Hepatic stellate cell (primary cell): ENCODE measurements around the gene XXYLT1.
"Not testable (repeated sequence)": the region's sequence is repeated elsewhere in the genome, so short reads cannot be mapped to it uniquely, and the experiment has no call there.

ENCODE experiments used
- DNase-seq: peaks from one replicate; pipeline ENCODE4 v3.0.0; 2011; ENCODE audit warnings: low spot score

XXYLT1 gene

DNA sequence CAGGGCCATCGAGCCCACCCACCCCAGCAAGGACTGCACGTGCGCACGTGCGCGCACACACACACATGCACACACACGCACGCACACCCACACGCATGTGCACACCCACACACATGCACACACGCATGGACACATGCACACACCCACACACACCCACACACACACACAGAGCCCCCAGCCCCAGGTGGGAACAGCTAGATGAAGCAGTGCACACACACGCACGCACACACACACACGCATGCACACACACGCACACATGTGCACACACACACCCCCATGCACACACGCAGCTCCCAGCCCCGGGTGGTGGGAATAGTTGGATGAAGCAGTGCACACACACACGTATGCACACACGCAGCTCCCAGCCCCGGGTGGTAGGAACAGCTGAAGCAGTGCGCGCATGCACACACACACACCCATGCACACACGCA is 158.6 kb downstream of the XXYLT1 start:
- no peak for DNase-seq

- DNase-seq = no peak
These were observed 159.2 kb downstream of the XXYLT1 start for GRCh38 chr3:195111766-195112165.

GRCh38 chr3:195111319-195111705 is 159.6 kb downstream of the XXYLT1 start:
- DNase-seq = no peak

- no peak for DNase-seq
These were observed 160.2 kb downstream of the XXYLT1 start for GRCh38 chr3:195110647-195111318.

- DNase-seq = no peak
These were observed 161.8 kb downstream of the XXYLT1 start for GRCh38 chr3:195109098-195109657.

GRCh38 chr3:195107593-195107992 is 163.4 kb downstream of the XXYLT1 start:
- no peak for DNase-seq

DNA sequence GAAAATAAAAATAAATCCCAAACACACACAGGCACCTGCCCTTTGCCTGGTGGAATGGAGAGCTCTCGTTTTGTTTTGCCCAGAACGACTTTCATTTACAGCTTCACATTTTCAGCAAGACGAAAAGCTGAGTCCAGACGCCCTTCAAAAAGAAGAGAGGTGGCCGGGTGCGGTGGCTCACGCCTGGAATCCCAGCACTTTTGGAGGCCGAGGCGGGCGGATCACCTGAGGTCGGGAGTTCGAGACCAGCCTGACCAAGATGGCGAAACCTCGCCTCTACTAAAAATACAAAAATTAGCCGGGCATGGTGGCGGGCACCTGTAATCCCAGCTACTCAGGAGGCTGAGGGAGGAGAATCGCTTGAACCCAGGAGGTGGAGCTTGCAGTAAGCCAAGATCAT is 163.9 kb downstream of the XXYLT1 start:
- DNase-seq = not testable (repeated sequence)

DNA sequence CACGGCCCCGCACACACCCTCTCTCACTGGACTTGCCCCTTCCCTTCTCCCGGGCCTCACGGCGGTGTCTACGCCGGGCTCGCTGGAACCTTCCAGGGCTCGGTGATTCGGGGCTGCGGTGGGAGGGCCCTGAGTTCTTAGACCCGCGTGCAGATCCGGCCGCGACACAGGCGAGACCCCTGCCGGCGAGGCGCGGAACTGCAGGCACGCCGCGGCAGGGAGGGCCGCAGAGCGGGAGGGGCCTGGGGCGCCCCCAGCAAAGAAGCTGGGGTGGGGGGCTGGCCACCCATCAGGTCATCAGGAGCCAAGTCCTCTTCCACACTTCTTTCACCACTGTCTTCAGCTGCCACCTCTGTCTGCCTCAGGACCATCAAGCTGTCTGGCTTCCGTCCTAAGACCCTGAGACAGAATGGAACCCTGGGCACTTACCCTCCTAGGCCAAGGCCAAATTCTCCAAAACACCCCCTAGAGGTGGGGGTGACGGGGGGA is 164.5 kb downstream of the XXYLT1 start:
- peak; percentile 80 for DNase-seq

DNA sequence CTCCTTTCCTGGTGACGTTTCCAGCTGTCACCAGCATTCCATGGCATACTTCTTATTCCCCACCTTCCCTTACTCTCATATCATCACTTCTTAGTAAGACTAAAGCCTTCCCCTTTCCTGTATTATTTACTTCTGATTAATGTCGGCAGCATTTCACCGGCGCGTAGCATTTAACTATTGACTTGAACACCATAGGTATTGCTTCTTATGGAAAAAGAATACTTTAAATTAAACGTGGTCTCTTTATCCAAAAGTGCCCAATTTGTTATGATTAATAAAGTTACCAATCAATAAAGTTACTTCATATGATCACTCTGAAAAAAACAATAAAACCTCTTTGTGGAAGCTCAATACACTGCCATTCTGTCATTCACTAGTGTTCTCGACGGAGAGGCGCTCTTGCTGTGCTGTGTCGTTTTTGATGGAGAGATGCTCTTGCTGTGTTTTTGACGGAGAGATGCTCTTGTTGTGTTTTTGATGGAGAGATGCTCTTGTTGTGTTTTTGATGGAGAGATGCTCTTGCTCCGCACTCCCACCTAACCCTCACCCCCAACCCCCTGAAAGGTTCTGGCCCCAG is 165.0 kb downstream of the XXYLT1 start:
- DNase-seq = no peak

- no peak for DNase-seq
These were observed 165.6 kb downstream of the XXYLT1 start for GRCh38 chr3:195105389-195105788.

DNA sequence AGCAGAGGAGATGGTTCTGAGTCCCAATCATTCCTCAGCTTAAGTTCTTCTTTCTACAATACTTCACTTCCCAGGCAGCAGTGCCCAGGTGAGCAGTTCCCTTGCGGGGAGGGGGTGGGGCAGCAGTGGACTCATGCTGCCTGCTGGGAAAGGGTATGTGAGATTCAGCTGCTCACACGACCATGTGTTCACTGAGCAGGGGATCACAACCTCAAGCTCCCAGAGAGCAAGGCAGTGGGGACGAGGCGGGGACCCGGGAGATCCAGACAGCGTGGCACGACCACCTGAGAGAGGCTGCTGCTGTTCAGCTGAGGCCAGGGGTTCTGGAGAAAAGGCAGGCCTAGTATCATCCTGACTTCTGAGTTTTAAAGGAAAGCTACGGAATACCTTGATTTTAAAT is 166.6 kb downstream of the XXYLT1 start:
- no peak for DNase-seq

DNA sequence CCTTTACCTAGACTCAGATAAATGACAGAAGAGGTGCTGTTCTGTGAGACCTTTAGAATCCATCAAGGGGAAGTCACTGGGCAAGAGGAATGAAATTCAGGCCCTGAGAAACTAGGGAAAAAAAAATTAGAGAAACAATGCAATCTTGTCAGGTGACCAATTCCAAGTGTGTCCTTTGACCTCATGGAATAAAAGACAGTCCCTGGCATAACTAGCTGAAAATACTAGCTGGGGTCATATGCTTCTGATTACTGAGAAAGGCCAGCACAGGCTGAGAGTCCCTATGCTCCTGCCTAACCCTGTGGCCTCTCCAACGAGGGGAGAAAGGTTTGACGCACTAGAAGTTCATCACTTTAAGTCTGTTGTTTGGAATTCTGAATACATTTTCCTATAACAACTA is 167.3 kb downstream of the XXYLT1 start:
- no peak for DNase-seq

GRCh38 chr3:195102609-195103467 is 168.1 kb downstream of the XXYLT1 start:
- peak; percentile 85 for DNase-seq

DNA sequence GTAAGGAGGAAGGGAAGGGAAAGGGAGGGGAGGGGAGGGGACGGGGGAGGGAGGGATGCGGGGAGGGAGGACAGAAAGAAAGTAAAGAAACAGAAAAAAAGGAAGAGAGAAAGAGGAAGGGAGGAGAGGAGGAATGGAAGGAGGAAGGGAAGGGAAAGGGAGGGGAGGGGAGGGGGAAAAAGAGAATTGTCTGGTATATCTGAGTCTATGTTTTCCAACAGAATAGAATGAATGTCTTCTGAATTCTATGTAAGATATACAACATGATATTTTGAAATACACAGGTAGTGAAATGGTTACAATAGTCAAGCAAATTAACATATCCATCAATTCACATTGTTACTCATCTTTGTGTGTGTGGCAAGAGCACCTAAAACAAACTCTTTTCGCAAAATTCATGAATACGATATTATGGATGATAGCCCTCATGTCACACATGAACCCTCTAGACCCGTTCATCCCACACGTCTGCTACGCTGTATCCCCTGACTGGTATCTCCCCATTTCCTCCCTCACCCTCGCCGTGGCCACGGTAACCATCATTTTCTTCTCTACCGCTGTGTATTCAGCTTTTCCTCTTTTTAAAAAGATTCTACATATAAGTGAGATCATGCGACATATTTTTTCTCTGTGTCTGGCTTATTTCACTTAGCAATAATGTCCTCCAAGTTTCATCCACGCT is 168.9 kb downstream of the XXYLT1 start:
- no peak for DNase-seq

DNA sequence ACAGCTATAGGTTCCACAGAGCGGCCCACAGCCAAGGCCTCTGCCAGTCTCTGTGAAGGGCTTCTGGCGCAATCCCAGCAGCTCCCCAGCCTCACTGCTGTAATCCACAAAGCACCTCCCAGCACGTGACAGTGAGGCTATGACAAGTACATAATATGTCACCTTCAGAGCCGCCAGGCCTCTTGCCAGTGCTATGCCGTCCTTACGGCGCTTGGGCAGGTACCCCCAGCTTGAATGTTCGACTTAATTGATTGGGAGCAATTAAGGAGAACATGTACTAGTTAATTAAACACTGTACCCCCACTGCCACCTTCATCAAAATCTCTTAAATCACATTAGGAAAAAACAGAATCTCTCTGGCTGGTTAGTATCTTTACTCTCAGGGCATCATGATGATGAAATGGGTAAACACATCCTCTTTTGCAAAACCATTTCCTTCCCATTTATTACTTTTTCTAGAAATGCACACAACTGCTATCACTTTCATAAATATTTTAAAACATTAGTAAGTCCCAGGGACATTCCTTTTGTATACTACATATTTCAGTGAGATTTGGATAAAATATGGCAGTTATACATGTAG is 169.9 kb downstream of the XXYLT1 start:
- DNase-seq = peak; percentile 41

- no peak for DNase-seq
These were observed 170.8 kb downstream of the XXYLT1 start for GRCh38 chr3:195099951-195100785.

- no peak for DNase-seq
These were observed 172.0 kb downstream of the XXYLT1 start for GRCh38 chr3:195098741-195099525.

DNA sequence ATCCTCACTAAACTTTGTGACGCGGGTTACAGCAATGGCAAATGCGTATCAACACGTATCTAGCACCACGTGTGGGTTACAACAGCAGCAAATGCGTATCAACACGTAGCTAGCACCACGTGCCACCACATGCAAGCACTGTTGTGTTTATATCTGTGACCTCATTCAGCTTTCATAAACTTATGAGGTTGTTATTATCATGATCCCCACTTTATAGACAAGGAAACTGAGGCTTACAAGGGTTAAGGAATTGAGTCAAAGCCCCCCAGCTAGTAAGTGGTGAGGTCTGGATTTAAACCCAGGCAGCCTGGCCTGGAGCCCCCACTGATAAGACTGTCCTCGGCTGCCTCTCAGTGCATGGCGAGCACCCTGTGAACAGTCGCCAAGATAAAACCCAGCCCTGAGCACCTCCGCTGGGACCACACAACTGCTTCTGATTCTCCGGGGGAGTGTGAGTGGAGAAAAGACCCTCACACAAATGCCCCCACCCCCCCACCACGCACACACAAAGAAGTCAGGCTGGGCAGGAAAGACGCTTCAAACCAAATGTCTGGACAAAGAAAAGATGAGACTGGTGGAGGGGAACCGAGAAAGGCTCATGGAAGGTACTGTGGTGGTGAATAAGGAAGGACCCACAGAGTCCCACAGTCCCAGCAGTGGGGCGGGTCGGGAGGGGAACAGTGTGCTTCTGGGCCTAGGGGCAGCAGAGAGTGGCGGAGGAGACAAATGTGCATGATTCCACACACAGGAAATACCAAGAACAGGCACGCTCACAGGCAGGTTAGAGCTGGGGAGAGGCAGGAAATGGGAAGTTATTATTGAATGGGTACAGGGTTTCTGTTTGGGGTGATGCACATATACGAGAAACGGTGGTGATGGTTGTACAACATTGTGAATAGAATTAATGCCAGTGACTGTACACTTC is 173.4 kb downstream of the XXYLT1 start:
- no peak for DNase-seq
